NCI-H2196 (cell line): ENCODE results near the gene RSRP1.
"Not testable (repeated sequence)": the region's sequence is repeated elsewhere in the genome, so short reads cannot be mapped to it uniquely, and the experiment has no call there.

ENCODE experiments used
- DNase-seq: peaks from one replicate; lab custom pipeline; 2025; ENCODE audit not compliant: unreplicated experiment; lab: John Stamatoyannopoulos, UW

The RSRP1 gene

DNA sequence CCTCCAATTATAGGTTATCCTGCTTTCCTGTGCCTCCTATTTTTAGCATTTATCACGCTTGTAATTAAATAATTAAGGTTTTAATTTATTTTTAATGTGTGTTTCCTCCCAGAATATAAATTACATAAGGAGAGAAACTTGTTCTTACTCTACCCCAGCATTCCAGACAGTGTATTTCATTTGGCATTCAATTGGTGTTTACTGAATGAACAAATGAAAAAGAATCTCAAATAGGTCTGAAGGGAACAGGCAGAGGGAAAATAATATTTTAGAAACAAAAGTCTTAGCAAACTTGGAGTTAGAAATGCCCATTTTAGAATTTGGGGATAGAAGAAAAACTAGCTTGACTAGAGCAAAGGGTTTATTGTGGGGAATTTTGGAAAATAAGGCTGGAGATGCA lies 9.9 kb upstream of the RSRP1 start:
- DNase-seq = no peak

DNA sequence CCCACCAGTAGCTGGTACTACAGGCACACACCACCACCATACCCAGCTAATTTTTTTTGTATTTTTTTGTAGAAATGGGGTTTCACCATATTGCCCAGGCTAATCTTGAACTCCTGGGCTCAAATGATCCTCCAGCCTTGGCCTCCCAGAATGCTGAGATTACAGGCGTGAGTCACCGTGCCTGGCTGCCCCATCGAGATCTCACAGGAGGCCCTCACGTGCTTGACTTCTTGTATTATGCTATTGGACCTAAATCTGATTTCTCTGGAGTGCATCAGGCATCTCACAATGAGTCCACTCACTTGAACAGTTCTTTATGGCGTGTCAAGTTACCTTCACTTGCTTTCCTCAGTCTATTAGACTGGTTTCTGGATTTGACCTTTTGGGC lies 9.3 kb upstream of the RSRP1 start:
- DNase-seq = peak; percentile 67

DNA sequence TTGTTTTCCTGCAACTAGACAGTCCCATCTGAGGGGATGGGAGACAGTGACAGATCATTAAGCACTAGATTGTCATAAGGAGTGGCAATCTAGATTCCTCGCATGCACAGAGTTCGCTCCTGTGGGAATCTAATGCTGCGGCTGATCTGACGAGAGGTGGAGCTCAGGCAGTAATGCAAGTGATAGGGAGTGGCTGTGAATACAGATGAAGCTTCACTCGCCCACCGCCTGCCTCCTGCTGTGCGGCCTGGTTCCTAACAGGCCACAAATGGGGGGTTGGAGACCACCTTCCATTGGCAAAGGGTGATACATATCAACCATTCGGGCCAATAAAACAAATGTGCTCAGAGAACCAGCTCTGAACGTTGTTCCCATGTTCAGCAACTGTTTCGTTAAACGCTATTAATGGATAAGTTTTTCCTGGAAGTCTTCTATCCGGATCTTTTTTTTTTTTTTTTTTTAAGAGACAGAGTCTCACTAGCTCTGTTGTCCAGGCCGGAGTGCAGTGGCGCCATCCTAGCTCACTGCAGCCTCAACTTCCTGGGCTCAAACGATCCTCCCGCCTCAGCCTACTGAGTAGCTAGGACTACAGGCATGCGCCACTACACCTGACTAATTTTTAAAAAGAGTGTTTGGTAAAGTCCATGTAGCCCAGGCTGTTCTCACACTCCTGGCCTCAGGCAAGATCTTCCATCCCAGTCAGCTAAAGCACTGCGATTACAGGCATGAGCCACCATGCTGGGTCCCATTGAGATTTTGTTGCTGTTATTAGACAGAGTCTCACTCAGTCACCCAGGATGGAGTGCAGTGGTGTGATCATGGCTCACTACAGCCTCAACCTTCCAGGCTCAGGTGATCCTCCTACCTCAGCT lies 8.7 kb upstream of the RSRP1 start:
- DNase-seq = no peak

DNA sequence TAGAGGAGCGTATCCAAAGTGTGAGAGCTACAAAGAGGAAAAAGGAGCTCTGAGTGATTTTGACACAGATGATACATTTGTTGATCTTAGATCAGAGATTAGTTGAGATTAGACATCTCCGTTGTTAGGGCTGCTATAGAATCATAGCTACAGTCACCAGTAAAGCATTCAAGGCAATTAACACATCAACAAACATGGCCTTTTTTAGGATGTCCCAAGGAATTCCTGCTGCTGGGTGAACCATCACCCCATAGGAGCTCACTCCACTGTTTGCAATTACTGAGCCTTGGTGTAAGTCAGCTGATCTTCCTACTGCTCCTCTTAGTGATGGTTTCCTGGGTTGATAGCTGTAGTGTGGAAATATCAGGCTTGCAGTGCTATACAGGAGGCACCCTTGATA lies 6.7 kb upstream of the RSRP1 start:
- no peak for DNase-seq

DNA sequence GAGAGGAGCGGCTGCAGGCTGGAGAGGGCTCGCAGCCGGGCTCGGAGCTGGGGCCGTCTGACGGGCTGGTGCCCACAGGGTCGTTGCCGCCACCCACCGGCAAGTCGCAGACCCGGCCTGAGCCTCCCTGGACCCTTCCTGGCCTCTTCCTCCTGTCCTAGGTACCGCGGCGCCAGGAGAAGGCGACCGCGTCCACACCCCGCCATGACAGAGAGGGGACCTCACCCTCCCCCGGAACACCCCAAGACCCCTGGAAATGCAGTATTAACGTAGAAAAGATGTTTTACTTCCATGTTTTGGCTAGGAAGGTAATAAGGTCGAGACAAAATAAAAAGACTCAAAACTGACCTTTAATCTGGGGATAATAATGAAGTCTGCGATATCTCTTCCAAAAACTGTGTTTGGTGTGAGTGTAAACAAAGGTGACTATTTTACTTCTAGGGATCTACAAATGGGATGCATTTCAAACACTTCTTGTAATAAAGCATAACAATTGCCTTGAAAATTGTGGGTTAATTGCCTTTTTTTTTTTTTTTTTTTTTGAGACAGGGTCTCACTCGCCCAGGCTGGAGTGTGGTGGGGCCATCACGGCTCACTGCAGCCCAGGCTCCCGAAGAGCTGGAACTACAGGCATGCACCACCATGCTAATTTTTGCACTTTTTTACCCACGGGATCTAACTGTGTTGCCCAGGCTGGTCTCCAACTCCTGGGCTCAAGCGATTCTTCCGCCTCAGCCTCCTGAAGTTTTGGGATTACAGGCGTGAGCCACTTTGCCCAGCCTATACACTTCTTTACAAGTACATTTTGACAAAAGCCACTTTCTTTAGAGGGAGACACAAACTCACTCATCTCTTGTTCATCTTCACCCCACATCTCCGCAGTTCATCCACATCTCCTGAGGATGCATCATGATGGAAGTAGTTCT lies 838 bp upstream of the RSRP1 start:
- no peak for DNase-seq

GRCh38 chr1:25246600-25247023 lies 642 bp downstream of the RSRP1 start:
- no peak for DNase-seq

- no peak for DNase-seq
Observed at GRCh38 chr1:25245809-25246599, 1.2 kb downstream of the RSRP1 start.

GRCh38 chr1:25245393-25245792 lies 1.9 kb downstream of the RSRP1 start:
- no peak for DNase-seq

DNA sequence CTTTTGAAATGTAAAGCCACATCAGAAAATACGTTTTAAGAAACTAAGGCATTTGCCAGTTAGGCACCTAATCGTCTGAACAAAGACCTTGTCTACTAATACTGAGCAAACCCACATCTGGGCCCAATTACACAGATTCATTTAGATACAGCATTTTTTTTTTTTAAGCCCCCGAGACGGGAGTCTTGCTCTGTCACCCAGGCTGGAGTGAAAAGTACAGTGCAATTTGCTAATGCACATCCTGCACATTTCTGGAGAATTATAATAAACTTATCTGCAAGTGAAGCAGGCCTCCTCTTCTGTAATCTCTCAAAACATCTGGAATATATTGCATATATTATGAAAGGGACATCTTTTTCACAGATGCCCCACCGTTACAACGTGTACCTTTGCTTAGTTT lies 3.3 kb downstream of the RSRP1 start:
- DNase-seq = no peak

- peak; percentile 99 for DNase-seq
Observed at GRCh38 chr1:25239681-25240541, 7.3 kb downstream of the RSRP1 start.

- DNase-seq = no peak
Observed at GRCh38 chr1:25238046-25238445, 9.2 kb downstream of the RSRP1 start.

DNA sequence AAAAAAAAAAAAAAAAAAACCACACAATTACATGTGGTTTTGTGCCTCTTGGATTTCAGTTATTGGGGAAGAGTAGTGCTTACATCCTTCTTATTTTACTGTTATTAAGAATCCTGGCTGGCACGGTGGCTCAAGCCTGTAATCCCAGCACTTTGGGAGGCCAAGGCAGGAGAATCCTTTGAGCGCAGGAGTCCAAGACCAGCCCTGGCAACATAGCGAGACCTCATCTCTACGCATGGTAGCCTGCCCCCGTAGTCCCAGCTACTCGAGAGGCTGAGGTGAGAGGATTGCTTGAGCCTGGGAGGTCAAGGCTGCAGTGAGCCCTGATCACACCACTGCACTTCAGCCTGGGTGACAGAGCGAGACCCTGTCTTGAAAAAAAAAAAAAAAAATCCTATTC lies 11.0 kb downstream of the RSRP1 start:
- DNase-seq = not testable (repeated sequence)

DNA sequence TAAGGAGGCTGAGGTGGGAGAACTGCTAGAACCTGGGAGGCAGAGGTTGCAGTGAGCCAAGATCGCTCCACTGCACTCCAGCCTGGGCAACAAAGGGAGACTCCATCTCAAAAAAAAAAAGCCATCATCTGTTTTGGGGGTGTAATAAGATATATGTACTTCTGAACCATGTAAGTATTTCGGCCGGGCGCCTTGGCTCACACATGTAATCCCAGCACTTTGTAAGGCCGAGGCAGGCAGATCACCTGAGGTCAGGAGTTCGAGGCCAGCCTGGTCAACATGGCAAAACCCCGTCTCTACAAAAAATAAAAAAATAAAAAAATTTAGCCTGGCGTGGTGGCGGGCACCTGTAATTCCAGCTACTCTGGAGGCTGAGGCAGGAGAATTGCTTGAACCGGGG lies 11.8 kb downstream of the RSRP1 start:
- DNase-seq = not testable (repeated sequence)

GRCh38 chr1:25232866-25233784 lies 14.1 kb downstream of the RSRP1 start:
- DNase-seq = peak; percentile 87

DNA sequence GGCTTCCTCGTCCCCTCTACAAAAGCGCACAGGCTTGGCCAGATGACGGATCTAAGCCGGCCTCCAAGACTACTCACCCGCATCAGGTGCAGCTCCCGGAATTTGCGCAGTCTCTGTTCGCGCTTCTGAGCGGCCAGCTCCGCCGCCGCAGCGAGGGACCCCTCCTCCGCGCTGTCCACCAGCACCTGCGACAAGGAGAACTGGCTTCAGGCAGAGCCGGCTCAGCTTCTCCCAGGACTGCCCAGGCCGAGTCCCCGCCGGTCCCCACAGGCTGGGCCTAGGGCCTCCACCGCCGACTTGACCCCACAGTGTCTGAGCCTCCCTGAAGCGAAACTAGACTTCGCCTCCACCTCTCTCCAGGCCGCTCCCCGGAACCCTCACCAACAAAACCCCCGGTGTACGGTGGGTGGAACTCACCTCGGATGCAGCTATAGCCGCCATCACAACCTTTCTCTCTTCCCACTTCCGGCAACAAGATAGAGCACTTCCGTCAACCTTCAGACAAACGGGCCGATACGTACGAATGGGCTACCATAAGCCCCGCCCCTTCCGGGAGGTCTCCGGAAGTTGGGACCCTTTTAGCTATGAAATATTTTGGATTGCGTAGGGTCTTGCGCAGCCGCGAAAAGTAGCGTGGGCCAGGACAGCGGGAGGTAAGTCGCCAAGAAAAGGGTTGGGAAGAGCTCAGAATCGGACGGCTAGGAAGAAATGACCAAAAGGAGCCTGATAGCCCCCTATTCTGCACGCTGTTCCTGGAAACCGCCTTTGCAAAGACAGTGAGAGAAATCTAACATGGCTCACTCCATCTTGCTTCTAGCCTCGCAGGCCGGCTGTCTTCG lies 15.0 kb downstream of the RSRP1 start, which contains the start of gene SYF2:
TSS of gene SYF2 (minus strand) at position 476 of the 839 bp plus-strand sequence. CDS start at position 441, 35 bp downstream.
- peak; percentile 92 for DNase-seq

GRCh38 chr1:25223471-25223870 lies 23.8 kb downstream of the RSRP1 start:
- DNase-seq = no peak

DNA sequence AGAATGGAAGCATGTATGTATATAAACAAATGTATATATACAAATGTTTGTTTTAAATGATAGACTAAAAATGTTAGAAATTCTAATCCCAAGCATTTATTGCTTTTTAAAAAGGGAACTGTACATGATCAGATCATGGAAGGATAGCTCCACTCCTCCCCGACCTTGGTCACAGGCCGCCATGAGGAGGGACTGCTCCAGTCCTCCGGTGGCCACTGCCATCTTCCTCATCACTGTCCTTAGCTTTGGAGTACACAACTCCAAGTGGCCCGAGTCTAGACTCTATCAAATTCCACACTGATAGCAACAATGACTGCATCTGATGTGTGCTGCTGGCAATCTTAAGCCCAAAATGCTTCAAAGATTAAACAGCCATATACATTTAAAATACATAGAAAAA lies 24.6 kb downstream of the RSRP1 start:
- DNase-seq = no peak

DNA sequence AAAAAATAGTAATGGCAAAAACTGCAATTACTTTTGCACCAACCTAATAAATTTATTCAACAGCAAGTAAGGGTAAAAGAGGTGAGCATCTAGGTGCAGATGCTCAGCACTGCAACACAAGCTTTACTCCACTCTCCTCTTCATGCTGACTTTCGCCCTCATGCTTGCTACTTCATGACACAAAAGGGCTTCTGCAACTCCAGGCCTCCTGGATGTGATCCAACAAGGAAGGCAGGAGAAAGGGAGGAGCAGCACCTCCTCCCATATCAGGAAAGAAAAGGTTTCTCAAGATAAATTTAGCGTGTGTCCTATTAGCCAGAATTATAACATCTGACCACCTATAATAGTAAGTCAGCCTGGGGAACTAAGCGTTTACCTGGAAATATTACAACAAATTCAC lies 26.6 kb downstream of the RSRP1 start:
- DNase-seq = no peak
